TTC549 (cell line): Measurements from ENCODE around the gene SETD2.

Source experiments
- FAIRE-seq: peaks from 2 replicates; lab custom pipeline; 2012; peaks lifted over from hg19 to GRCh38; lab: Jason Lieb, UNC

The SETD2 gene

GRCh38 chr3:47009225-47010110 lies 154.4 kb downstream of the SETD2 start:
- no peak for FAIRE-seq

GRCh38 chr3:47008851-47009224 lies 155.1 kb downstream of the SETD2 start:
- no peak for FAIRE-seq

- FAIRE-seq: no peak
Observed at GRCh38 chr3:47008234-47008796, 155.6 kb downstream of the SETD2 start.

GRCh38 chr3:47007482-47008233 lies 156.3 kb downstream of the SETD2 start:
- no peak for FAIRE-seq

GRCh38 chr3:47007001-47007400 lies 156.9 kb downstream of the SETD2 start:
- no peak for FAIRE-seq

GRCh38 chr3:47006145-47006651 lies 157.7 kb downstream of the SETD2 start:
- no peak for FAIRE-seq

GRCh38 chr3:47005212-47006144 lies 158.4 kb downstream of the SETD2 start:
- no peak for FAIRE-seq

GRCh38 chr3:47004369-47005211 lies 159.3 kb downstream of the SETD2 start:
- no peak for FAIRE-seq

GRCh38 chr3:47003461-47004368 lies 160.2 kb downstream of the SETD2 start:
- no peak for FAIRE-seq

GRCh38 chr3:47003056-47003410 lies 160.9 kb downstream of the SETD2 start:
- no peak for FAIRE-seq

- FAIRE-seq: no peak
Observed at GRCh38 chr3:47002171-47003055, 161.5 kb downstream of the SETD2 start.

- FAIRE-seq: no peak
Observed at GRCh38 chr3:47001731-47002170, 162.2 kb downstream of the SETD2 start.

- FAIRE-seq: no peak
Observed at GRCh38 chr3:47000922-47001730, 162.8 kb downstream of the SETD2 start.

GRCh38 chr3:47000198-47000815 lies 163.6 kb downstream of the SETD2 start:
- FAIRE-seq: no peak

- no peak for FAIRE-seq
Observed at GRCh38 chr3:46999516-47000197, 164.3 kb downstream of the SETD2 start.

- FAIRE-seq: no peak
Observed at GRCh38 chr3:46998852-46999515, 164.9 kb downstream of the SETD2 start.
